Right renal pelvis (tissue), 4 donors: ENCODE data around the gene ZEB1. TPM values are rescaled to one million over a fixed set of nuclear protein-coding genes. Genes with fewer than 3 reads are reported as not detected.
"Not testable (repeated sequence)": the region's sequence is repeated elsewhere in the genome, so short reads cannot be mapped to it uniquely, and the experiment has no call there.

Source experiments
- DNase-seq, 4 donors: peaks; one replicate each; pipeline ENCODE4 v3.0.0-alpha.2; 2013; ENCODE audit warnings: low read depth in 4 of 4, low spot score in 3 of 4, missing footprints in 1 of 4
- polyA plus RNA-seq, 4 donors: library from polyadenylated mRNA; unstranded; fragments of 120-200 nt; gene quantifications; one replicate each; pipeline ENCODE4 v1.2.1, GENCODE V29; 2013; ENCODE audit not compliant: insufficient read length in 4 of 4

Gene ZEB1
- polyA plus RNA-seq, 4 donors: 25.6 to 31.7 (median 30.7) TPM

DNA sequence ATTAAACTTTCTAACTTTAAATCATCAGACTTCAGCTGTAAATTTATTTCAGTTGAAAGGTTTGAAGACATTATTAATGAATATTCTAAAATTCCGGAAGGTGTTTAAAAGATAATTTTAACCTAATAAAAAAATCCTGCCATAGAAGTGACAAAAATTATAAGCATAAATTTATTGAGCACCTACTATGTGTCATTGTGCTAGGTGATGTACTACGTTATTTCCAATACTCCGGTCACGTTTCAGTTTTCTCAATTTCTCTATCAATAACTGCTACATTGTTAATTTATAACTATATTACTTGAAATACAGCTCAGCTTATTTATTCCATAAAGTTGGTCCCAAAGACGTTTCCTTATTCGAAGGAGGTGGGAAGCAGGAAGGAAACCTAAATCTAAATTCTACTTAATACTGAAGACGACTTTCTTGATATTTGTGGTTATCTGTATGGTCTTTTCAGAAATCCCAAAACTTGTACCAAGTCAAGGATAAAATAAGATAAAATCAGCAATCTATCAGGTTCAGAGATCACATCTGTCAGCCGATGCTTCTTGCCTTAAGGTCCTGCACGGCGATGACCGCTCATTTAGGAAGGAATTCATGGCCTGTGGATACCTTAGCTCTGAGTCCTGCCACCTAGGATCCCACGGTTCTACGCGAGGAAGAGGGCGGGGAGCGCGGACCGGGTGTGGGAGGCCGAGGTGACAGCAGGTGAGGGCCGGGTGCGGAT lies 1.2 kb upstream of the ZEB1 start:
- DNase-seq: peak in 1 of 4 donors; percentile 26

DNA sequence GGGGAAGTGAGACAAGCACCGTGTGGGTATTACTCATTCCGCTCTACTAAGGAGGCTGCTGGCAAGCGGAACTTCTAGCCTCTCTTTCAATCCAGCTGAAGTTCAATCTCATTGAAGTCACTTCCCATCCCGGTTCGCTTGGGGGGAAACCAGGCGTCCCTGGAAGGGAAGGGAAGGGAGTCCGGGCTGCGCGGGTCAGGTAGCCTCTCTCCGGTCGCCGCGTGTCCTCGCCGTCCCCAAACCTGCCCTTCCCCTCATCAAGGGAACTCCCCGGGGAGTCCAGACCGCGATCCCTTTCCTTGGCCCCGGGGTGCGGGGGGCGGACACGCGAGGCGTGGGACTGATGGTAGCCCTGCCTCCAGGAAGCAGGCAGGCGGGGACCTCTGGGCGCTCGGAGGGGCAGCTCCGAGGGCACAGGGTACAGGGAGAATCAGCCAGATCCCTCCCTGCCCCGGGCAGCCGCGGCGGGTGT lies 598 bp upstream of the ZEB1 start:
- DNase-seq: peak in 2 of 4 donors; percentile 44 to 49

DNA sequence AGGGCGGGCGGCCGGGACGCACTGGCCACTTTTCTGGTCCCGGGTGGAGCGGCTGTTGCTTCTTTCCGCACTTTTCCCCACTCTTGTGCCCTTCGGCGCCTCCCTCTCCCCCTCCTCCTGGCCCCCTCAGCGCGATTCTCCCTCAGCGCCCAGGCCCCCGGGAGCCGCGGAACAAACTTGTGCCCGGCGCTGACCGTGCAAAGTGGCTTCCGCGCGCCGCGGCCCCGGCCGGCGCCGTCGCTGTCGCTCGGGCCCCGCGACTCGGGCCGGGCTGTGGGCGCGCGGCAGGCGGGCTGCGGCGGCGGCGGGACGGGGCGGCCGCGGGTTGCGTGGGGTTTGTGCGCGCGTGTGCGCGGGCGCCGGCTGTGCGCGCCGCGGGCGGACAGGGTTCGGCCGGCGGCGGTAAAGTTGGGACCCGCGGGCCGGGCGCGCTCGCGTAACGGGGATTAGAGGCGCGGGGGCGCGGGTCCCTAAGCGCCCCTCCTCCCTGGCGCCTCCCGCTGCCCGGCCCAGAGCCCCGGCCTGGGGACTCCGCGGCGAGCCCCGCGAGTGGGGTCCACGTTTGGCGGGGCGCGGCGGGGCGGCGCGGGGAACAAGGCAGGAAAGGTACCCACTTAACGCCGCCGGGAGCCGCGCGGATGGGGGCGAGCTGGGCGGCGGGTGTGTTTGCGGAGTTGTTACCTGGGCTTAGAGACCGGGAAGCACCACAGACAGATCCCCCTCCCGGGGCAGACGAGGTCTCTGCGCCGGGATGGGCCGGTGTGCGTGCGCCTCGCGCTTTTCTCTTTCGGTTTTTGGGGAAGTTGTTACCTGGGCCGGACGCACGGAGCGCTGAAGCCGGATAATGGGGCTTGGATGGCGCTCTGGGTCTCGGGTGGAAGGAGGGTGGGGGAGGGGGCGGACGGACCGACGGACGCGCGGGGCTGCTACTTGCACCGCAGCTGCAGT lies 860 bp downstream of the ZEB1 start:
- DNase-seq: peak in 3 of 4 donors; percentile 6 to 39 (median 12)

DNA sequence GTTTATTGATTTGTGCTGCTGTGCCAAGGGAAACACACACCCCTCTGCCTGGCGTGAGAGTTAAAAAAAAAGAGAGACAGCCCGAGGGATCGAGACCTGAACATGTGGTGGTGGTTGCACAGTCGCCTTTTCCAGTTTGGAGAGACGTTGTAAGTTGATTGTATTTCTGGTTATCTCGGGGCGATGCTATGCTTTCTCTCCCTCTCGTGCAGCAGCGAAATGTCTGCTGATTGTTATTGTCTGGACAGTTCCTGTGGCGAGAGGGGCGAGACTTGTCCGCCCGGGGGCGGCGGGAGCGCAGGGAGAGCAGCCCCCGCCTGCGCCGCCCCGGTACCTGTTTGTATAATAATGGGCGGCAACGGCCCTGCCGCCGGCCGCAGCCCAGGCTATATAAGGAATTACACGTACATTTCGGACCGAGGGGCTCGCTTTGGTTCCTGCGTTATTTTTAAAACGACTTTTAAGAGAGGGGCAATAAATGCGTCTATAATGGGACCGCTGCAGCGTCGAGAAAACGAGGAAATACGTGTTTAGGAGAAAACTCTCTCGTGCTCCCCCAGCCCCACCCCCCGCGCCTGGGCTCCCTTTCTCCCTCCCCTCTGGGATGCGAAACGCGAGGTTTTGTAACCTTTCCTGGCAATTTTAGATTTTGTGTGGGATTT lies 1.7 kb downstream of the ZEB1 start:
- peak in 3 of 4 donors; percentile 26 to 47 (median 41) for DNase-seq

DNA sequence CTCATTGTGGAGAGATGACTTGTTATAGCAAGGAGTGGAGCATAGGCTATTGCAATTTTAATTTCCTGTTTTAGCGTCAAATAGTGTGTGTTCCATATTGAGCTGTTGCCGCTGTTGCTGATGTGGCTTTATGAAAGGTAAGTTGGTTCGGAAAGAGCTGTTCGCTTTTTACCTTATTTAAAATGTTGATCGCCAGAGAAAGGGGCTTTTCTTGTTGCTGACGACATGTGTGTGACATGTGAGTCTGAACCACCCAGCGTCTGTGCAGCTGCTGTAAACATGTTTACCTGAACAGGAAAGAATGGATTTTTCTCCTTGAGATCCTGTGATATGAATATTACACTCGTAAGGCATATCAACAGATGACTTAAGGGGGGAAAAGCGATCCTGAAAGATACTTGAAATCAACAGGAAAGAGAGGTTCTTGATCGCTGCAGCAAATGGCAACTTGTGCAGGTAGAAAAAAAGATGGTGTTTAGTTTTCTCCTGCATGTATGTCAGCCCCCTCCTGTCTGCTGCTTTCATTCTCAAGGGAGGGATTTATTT lies 2.5 kb downstream of the ZEB1 start:
- DNase-seq: peak in 3 of 4 donors; percentile 10 to 26 (median 22)

DNA sequence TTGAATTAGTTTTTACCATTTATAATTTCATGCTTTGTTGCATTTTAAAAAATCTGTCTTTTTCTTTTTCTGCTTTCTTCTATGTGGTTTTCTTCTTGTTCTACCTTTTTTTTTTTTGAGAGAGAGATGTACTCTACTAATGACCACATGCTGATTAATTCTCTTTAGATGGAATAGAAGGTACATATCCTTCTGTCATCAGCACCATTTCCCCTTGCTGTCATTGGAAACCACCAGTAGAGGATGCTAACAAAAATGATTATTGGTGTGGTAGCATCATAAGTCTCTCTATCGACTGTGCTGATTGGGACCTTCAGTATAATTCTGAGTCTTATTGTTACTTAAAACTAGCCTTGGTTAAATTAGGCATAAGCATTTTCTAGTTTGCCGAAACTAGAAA lies 3.6 kb downstream of the ZEB1 start:
- DNase-seq: no peak

DNA sequence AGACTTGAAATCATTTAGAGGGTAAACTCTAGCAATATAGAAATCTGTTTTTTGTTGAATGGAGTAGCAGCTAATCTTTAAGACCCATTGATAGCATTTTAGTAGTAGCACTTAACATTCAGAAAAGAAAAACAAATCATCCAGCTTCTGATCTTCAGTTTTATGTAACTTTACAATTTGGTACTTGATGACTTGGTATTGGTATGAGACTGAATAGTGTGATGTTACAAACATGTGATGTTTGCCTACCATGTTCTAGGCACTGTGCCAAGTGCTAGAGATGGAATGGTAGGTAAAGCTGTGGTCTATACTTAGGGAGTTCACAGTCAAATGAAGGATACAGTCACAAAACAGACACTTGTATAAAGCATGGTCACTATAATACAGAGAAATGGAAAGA lies 21.3 kb downstream of the ZEB1 start:
- DNase-seq: no peak

DNA sequence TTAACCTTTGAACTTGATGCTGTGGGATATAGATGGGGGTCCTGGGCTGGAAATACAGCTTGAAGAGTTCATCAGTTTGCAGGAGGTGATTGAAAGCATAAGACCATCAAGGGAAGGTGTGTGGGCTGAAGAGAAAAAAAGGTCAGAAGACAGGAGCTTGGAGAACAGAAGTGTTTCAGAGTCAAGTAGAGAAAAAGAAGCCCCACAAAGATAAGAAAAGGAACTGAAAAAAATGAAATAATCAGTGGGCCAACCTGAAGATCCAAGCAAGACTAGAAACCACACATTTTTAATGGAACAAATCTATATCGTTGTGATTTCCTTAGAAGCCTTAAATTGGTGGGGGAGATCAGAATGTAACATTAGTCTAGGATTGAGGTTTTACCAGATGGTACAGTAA lies 22.5 kb downstream of the ZEB1 start:
- no peak for DNase-seq

DNA sequence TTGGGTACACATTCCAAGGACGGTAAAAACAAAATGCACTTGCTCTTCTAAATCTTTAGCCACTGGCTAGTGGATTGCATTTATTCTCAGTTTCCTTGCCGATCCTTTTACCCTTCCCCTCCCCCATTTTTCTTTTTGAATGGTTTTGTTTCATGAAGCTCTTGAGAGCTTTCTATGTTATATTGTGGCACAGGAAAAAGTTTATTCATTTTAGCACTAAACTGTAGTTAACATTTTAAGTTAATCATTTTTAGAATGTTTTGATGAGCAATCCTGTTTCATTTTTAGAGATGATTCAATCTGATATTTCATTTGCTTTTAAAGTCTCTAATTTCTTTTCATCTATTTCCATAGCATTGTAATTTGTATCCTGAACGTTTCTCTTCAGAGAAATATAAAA lies 24.0 kb downstream of the ZEB1 start:
- no peak for DNase-seq

DNA sequence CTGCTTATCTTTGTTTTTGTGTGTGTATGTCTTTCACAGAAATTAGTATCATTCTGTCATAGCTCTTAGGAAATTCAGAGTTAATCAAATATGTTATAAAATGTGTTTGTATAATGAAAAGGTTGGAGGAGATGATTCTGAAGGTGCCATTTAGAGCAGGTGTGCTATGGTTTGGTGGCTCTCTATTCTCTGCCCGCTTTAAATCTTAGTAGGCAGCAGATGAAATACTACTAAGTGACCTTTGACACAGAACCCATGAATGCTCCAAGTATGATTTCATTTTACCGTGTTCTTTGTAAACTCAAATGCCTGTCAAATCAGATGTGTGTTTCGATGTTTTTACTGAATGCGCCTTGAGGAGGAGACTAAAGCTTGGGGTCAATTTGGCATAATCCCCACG lies 24.5 kb downstream of the ZEB1 start:
- DNase-seq: no peak

DNA sequence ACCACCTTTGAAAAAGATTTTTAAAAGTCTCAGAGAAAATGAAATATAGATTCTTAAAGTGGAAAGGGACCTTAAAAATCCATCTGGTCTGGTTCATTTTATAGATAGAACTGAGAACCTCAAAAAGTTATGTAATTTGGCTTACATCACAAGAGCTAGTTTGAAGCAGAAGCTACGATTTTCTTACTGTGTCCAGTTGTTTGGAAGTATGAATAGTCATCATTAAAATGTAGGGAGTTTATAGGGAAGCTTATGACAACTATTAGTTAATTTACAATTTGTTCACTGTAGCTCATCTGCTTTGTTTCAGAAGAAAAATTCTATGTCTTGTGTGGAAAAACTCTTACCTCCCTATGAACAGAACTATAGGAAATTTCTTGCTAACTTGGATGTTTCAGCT lies 26.9 kb downstream of the ZEB1 start:
- DNase-seq: no peak

DNA sequence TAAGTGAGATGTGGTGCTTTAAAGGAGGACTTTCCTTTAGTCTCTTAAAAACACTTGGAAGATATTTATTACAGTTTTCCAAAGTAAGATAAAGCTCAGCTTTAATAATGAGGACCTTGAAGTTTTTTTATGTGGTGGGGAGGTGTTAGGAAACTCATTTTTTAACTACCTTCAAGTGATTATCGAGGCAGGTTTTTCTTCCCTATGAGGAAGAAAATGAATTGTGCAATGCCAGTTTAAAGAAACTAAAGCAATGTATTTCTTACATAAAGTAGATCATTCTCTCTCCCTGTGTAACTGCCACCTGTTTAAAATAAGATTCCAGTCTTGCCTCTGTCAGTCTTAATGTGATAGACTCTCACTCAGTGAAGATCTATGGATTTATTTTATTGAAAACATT lies 27.9 kb downstream of the ZEB1 start:
- no peak for DNase-seq

DNA sequence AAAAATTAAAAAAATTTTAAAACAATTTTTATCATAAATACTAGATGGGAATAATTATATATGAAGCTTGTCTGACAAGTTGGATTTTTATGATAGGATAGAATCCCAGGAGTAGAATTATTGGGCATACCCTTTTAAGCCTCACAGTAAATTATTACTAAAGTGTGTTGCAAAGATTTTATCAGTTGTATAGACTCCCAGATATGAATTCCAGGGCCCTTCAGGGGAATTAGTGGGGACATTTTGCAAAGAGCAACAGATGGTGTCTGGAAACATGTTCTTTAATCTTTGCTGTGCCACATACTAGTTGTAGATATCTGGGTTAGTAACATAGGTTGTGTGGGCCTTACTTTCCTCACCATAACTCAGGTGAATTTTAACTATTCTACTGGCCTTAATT lies 28.7 kb downstream of the ZEB1 start:
- no peak for DNase-seq

DNA sequence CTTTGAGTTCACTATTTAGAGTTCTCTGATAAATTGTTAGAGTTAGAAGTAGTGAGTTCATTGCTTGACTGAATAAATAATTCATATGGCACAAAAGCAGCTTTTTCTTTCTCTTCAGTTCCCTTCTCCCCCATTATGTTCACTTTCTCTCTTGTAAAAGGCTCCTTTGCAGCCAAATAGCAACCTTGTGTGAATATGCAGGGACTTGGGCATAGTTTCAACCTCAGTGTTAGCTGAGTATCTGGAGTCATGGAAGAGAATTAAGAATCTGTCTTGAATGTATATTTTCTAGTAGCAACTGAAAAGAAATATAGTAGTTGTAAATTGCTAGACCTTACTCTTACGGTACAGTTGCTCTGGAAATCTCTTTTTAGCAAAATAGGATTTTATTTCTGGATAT lies 31.9 kb downstream of the ZEB1 start:
- DNase-seq: no peak

DNA sequence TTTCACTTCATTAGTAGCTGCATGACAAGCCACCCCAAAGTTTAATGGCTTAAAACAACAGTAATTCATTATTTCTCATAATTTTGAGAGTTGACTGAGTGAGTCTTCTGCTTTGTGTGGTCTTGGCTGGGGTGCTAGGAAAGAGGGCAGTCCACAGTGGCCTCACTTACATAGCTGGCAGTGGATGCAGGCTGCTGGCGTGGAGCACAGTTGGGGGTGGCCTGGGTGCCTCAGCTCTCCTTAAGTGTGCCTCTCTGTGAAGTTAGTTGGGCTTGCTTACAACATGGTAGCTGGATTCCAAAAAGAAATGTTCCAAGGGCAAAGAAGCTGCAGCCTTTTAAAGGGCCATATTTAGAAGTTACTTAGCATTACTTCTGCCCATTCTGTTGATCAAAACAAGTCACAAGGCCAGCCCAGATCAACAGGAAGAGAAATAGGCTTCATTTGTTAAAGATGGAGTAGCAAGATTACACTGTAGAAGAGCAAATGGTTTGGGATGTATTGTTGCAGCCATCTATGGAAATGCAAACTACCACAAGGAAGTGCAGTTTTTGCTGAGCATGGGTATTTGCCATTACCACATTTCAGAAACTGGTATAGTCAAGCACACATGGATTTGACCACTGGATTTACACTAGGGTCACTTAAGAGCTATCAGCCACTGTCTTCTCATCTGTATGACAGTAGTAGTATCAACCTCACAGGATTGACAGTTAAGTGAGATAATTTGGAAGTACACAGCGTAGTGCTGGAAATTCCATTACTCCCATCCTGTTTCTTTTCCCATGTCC lies 33.6 kb downstream of the ZEB1 start:
- no peak for DNase-seq

DNA sequence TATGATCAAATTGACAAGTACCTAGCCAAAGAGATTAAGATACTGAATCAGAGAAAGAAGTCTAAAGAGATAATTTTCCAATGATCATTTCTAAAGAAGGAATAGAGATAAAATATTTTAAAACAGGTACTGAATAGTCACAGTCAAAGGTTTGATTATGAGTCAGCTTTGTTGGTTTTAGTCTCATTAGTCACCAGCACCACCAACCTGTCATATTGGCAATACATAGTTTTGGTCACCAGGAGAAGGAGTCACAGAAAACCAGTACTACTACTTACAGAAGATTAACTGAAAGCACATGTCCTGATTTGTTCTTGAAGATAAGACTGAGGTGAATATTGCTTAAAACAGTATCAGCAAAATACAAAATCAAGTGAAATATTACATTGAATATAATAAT lies 34.6 kb downstream of the ZEB1 start:
- DNase-seq: no peak

DNA sequence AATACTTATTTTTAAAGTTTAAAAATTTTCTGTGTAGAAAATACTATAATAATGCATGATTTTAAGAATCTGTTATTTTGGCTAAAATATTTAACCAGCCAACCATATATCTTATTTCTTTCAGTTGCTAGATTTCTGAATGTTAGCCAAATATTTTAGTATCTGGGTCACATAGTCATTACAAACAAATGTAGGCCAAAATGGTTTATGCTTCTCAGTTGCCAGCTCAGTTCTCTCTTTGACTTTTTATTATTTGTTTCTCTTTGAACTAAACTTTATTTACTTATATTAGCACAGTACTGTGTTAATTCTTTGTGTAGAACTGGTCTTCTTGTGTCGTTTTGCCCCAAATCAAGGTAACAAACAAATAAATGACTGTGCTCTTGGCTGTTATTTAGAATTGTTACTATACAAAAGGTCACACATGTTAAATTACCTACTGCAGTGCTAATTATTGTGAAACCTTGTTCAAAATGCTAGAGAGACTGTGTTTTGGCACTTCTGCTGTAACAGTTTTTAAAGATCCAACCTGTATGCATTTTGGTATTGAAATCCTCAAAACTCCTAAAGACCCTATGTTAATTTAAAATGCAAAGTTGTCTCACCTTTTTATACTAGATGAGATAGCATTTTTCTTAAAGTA lies 39.8 kb downstream of the ZEB1 start:
- DNase-seq: no peak

DNA sequence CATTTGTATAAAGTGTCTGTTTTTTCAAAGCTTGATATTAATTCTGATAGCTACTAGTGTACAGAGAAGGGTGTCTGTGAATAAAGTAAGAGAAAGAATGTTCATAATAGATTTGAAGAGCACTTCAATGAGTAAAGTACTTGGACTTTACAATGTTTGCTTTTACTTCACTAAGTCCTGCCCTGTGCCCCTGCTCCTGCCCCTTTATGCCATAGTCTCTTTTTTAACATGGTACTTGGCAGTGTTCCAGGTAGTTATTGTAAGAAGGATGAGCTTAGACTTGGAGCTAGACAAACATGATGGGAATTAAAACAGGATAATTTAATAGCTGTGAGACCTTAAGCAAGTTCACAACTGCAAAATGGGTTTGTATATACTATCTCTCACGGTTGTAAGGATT lies 41.0 kb downstream of the ZEB1 start:
- DNase-seq: no peak

DNA sequence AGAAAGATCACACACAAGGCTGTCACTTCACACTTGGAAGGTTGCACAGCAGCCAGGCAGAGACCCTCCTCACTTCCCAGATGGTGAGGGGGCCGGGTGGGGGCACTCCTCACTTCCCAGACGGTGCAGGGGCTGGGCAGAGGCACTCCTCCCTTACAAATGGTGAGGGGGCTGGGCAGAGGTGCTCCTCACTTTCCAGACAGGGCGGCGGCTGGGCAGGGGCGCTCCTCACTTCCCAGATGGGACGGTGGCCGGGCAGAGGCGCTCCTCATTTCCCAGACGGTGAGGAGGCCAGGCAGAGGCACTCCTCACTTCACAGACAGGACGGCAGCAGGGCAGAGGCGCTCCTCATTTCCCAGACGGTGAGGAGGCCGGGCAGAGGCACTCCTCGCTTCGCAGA lies 42.5 kb downstream of the ZEB1 start:
- DNase-seq: not testable (repeated sequence)
